HL-60 (cell line): ENCODE data around the gene JMJD1C.

ENCODE experiments used
- DNase-seq, 2 experiments: peaks; one replicate each; pipeline ENCODE4 v3.0.0-alpha.2; 2010 to 2020; ENCODE audit warnings: low read depth in 1 of 2, low spot score in 1 of 2
- H3K27ac ChIP-seq: fragments of 250-450 bp; sonication (Bioruptor Pico); replicated peaks from 2 replicates; pipeline ENCODE4 v1.5.1; 2020; ENCODE audit warnings: mild to moderate bottlenecking, moderate library complexity
- H3K27me3 ChIP-seq: fragments of 250-450 bp; sonication (Bioruptor Pico); 2 replicates; pipeline ENCODE4 v1.5.1; 2021; ENCODE audit warnings: mild to moderate bottlenecking, moderate library complexity; ENCODE audit not compliant: insufficient read depth, poor library complexity, severe bottlenecking
- H3K4me3 ChIP-seq: replicated peaks from 2 replicates; pipeline ENCODE4 v1.5.1; 2011; ENCODE audit warnings: mild to moderate bottlenecking, control low read depth, low read length; ENCODE audit not compliant: insufficient read depth
- CTCF ChIP-seq: IDR thresholded peaks from one replicate; pipeline ENCODE4 v1.5.1; 2011; ENCODE audit warnings: low read length, control low read depth, inconsistent platforms; ENCODE audit not compliant: insufficient read depth
- GABPA ChIP-seq: IDR thresholded peaks from 2 replicates; pipeline ENCODE4 v1.6.1; 2012; ENCODE audit warnings: low read depth
- POLR2AphosphoS5 ChIP-seq: IDR thresholded peaks from 2 replicates; pipeline ENCODE4 v1.6.1; 2012; ENCODE audit warnings: low read depth
- REST ChIP-seq: IDR thresholded peaks from 2 replicates; pipeline ENCODE4 v1.6.1; 2012; ENCODE audit warnings: low read depth; ENCODE audit not compliant: insufficient replicate concordance
- SPI1 ChIP-seq: IDR thresholded peaks from 2 replicates; pipeline ENCODE4 v1.6.1; 2012; ENCODE audit warnings: low read depth, mild to moderate bottlenecking, borderline replicate concordance

The JMJD1C gene

GRCh38 chr10:63265222-63265617 lies 200.6 kb downstream of the JMJD1C start:
- Histone ChIP-seq H3K4me3 (peak overlapping the region; percentile 56), H3K27ac (peak overlapping the region; percentile 86), H3K27me3 (no peaks in the 10 kb centered on the region)
- TF ChIP-seq POLR2AphosphoS5 (0 out of 2 replicates have a peak, but pooled peaks have one; percentile 30), REST (peak; percentile 10), GABPA (no peak), CTCF (no peak), SPI1 (no peak)
- DNase-seq: peak in 1 of 2 experiments; percentile 44

GRCh38 chr10:63264617-63265221 lies 201.1 kb downstream of the JMJD1C start:
- Histone ChIP-seq H3K27me3 (no peaks in the 10 kb centered on the region), H3K4me3 (peak overlapping the region; percentile 56), H3K27ac (peak overlapping the region; percentile 86)
- no peak for TF ChIP-seq GABPA
- no peak for TF ChIP-seq POLR2AphosphoS5
- no peak for TF ChIP-seq SPI1
- TF ChIP-seq CTCF: no peak
- TF ChIP-seq REST: no peak
- no peak for DNase-seq

- Histone ChIP-seq H3K27ac (peak overlapping the region; percentile 35), H3K4me3 (no peak overlapping the region), H3K27me3 (no peaks in the 10 kb centered on the region)
- no peak for TF ChIP-seq CTCF
- 0 out of 2 replicates have a peak, but pooled peaks have one; percentile 4 for TF ChIP-seq SPI1
- no peak for DNase-seq
Measured at GRCh38 chr10:63262430-63263073, 203.2 kb downstream of the JMJD1C start.
